ENCODE data around the gene FNDC3B. TPM values are rescaled to one million over a fixed set of nuclear protein-coding genes. Genes with fewer than 3 reads are reported as not detected.

The FNDC3B gene
- total and polyA plus RNA-seq, 2 of the 8 experiments (the other 6 are each of a cell fraction or from before 2014, with no cell fraction given) = 14.1 to 44.4 TPM

GRCh38 chr3:172118019-172118418 is 78.6 kb downstream of the FNDC3B start:
- no peak overlapping the region for H3K23ac ChIP-seq (ENCODE audit: insufficient read length)
- H3K79me1 ChIP-seq (ENCODE audit: low read depth, low read length) = peaks cover 3% of the 10 kb centered on the region; the same call in 1 of the 2 replicates
- 78% methylated on average over 4 of the region's 4 CpGs; no CpG with 5 or more reads in 1 of the 2 experiments for WGBS, 2 experiments (ENCODE audit: extremely low coverage in 1 of 2, insufficient coverage in 1 of 2, insufficient read length in 1 of 2, insufficient replicate concordance in 2 of 2, low coverage in 1 of 2, low lambda C conversion rate in 2 of 2, missing lambda C conversion rate in 1 of 2)
- no peak overlapping the region for H3K9ac ChIP-seq (replicated peaks in 1 of 4; ENCODE audit: extremely low read depth in 1 of 4, low read depth in 3 of 4, low read length in 3 of 4)
- POLR2A ChIA-PET (ENCODE audit: partially characterized antibody) = no interaction called here
- no peak overlapping the region for H3K14ac ChIP-seq (ENCODE audit: insufficient read length)
- peaks cover 0 to 1% of the 10 kb centered on the region in 2 experiments for H4K20me1 ChIP-seq (replicated peaks in 1 of 2; ENCODE audit: control insufficient read depth in 1 of 2, insufficient read depth in 2 of 2, low read length in 2 of 2)
- no peak overlapping the region for H3K4ac ChIP-seq (replicated peaks; ENCODE audit: insufficient read length, low read depth, low read length)
- CTCF ChIA-PET (ENCODE audit: partially characterized antibody) = interaction anchor here (1.0 kb wide), 1 partner anchor 20 kb away, joined by 3 read pairs; no protein-coding TSS in a partner anchor
- no peaks in the 10 kb centered on the region for H3K27me3 ChIP-seq (replicated peaks in 1 of 4; ENCODE audit: control insufficient read depth in 3 of 4, extremely low read depth in 1 of 4, insufficient read depth in 3 of 4, low read length in 3 of 4)
- H2BK120ac ChIP-seq (replicated peaks; ENCODE audit: low read depth, low read length) = no peak overlapping the region
- no peak overlapping the region for H2BK15ac ChIP-seq (ENCODE audit: low read length)
- H3K27ac ChIP-seq (ENCODE audit: low read depth, low read length) = no peak overlapping the region
- FAIRE-seq (no peak), DNase-seq (ENCODE audit: low read depth in 1 of 2, low spot score in 2 of 2) (no peak)
- H2AK5ac ChIP-seq (ENCODE audit: low read depth, low read length) = no peak overlapping the region
- H2BK12ac ChIP-seq (ENCODE audit: low read depth, low read length) = no peak overlapping the region
- no peaks in the 10 kb centered on the region for H3K9me3 ChIP-seq (ENCODE audit: insufficient read depth in 2 of 2, low read depth in 1 of 2, low read length in 1 of 2)
- no peak overlapping the region for H2BK20ac ChIP-seq (ENCODE audit: low read length)
- no peak overlapping the region for H2BK5ac ChIP-seq (ENCODE audit: low read depth, low read length)
- peaks cover 0 to 17% (median 6%) of the 10 kb centered on the region in 4 experiments; a peak in 5 of 8 replicates for H3K36me3 ChIP-seq (ENCODE audit: control insufficient read depth in 2 of 4, insufficient read depth in 4 of 4, low read length in 3 of 4)
- no peak overlapping the region for H4K8ac ChIP-seq (ENCODE audit: extremely low read depth, insufficient read depth, low read length)
- H3K79me2 ChIP-seq (ENCODE audit: control insufficient read depth in 1 of 2, insufficient read depth in 2 of 2, low read length in 2 of 2) = peaks cover 0 to 30% of the 10 kb centered on the region in 2 experiments; a peak in 3 of 4 replicates
- no peak overlapping the region for H4K91ac ChIP-seq (replicated peaks; ENCODE audit: insufficient read length, low read length)
- H3K4me3 ChIP-seq (ENCODE audit: extremely low read depth in 1 of 4, insufficient read depth in 2 of 4, low read depth in 3 of 4, low read length in 4 of 4) = no peak overlapping the region
- H3K4me1 ChIP-seq (replicated peaks in 1 of 4; ENCODE audit: control insufficient read depth in 3 of 4, insufficient read depth in 4 of 4, low read length in 3 of 4) = peaks cover 0 to 5% (median 0%) of the 10 kb centered on the region in 4 experiments; a peak in 1 of 7 replicates
- H2AFZ ChIP-seq (ENCODE audit: low read length) = no peak overlapping the region
- H3K18ac ChIP-seq (ENCODE audit: extremely low read depth, low read length) = no peak overlapping the region
- H4K5ac ChIP-seq (ENCODE audit: insufficient read length, low read depth, low read length) = no peak overlapping the region
- no peak overlapping the region for H3K4me2 ChIP-seq (ENCODE audit: insufficient read depth in 1 of 2, low read depth in 2 of 2, low read length in 2 of 2)
- no peaks in the 10 kb centered on the region for H3K23me2 ChIP-seq (ENCODE audit: low read depth, low read length)
- H3K56ac ChIP-seq (replicated peaks; ENCODE audit: insufficient read length, low read depth, low read length) = no peak overlapping the region
- TF ChIP-seq CHD1 (IDR thresholded peaks at IDR 0.05; ENCODE audit: low read depth, low read length) (no peak), POLR2A (IDR thresholded peaks at IDR 0.05; ENCODE audit: control extremely low read depth in 1 of 2, low read depth in 2 of 2, low read length in 2 of 2) (no peak), GTF2F1 (IDR thresholded peaks at IDR 0.05; ENCODE audit: borderline replicate concordance, low read depth, low read length) (no peak), CEBPB (IDR thresholded peaks at IDR 0.05; ENCODE audit: low read depth, low read length) (no peak), ATF3 (IDR thresholded peaks at IDR 0.05; ENCODE audit: insufficient read depth, low read depth, low read length) (no peak), TAF7 (optimal IDR thresholded peaks at IDR 0.05; ENCODE audit: borderline replicate concordance, low read depth, low read length) (no peak), JUND (IDR thresholded peaks at IDR 0.05; ENCODE audit: low read length) (no peak), SAP30 (IDR thresholded peaks at IDR 0.05; ENCODE audit: insufficient read depth, insufficient replicate concordance, low read length) (no peak), FOSL1 (IDR thresholded peaks at IDR 0.05; ENCODE audit: insufficient read depth, low read depth, low read length) (no peak), TBP (IDR thresholded peaks at IDR 0.05; ENCODE audit: low read depth, low read length) (no peak), SP2 (IDR thresholded peaks at IDR 0.05; ENCODE audit: low read length) (no peak), BRCA1 (IDR thresholded peaks at IDR 0.05; ENCODE audit: low read depth, low read length) (no peak), SP4 (IDR thresholded peaks at IDR 0.05; ENCODE audit: low read length) (no peak), RBBP5 (IDR thresholded peaks at IDR 0.05; ENCODE audit: borderline replicate concordance, low read depth, low read length) (no peak)
